Measurements from ENCODE around the gene BCAN. TPM values are rescaled to one million over a fixed set of nuclear protein-coding genes. Genes with fewer than 3 reads are reported as not detected.

The BCAN gene
- total RNA-seq, 1 experiment from 2014 or later = 1.2 TPM

DNA sequence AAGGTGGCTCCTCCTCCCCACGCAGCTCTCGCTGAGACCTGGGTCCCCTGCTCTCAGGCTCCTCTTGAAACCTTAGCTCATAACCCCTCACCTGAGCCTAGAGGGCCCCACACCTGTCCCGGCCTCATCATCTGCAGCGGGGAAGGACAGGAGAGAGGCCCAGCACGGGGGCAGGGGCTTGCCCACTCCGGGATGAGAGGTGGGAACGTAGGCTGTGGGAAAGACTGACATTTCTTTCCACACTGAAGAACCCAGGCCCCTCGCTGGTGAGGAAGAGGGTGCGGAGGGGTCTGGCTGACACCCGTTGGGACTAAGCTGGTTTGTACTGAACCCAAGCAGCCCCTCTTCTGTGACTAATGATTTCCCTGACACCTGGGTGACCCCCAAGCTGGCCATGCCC is 49.3 kb downstream of the BCAN start:
- DNase-seq = no peak
- no peak overlapping the region for H2BK15ac ChIP-seq (ENCODE audit: low read depth, low read length)
- H3K4ac ChIP-seq (ENCODE audit: low read depth, low read length) = no peak overlapping the region
- no peak overlapping the region for H3K27ac ChIP-seq (ENCODE audit: insufficient read length, low read depth, low read length)
- Mint-ChIP-seq H3K27me3 (ENCODE audit: low read depth) (peaks cover 13% of the 10 kb centered on the region), H3K9me3 (peaks cover 0 to 5% of the 10 kb centered on the region in 2 experiments; a peak in 1 of 5 replicates), H3K27ac (peak overlapping the region in 1 of 3 experiments; percentile 90; a peak in 1 of 7 replicates), H3K4me1 (peaks cover 57 to 58% of the 10 kb centered on the region in 2 experiments), H3K4me3 (0 out of 5 replicates have a peak overlapping the region, but pooled peaks of 1 of the 2 experiments have one; percentile 75), H3K36me3 (ENCODE audit: insufficient read depth in 1 of 3, low read depth in 3 of 3) (no peaks in the 10 kb centered on the region)
- no peak overlapping the region for H4K5ac ChIP-seq (ENCODE audit: insufficient read length, low read depth, low read length)
- H4K20me1 ChIP-seq (ENCODE audit: control insufficient read depth, insufficient read depth, insufficient read length) = no peaks in the 10 kb centered on the region
- no peak overlapping the region for H2BK20ac ChIP-seq (ENCODE audit: low read depth, low read length, poor library complexity, severe bottlenecking)
- H3K23ac ChIP-seq (ENCODE audit: insufficient read length, low read depth, low read length) = no peak overlapping the region
- peak overlapping the region; percentile 53 for H3K4me2 ChIP-seq (ENCODE audit: insufficient read depth, insufficient read length, low read length)
- no peak overlapping the region for H4K91ac ChIP-seq (ENCODE audit: insufficient read length, low read depth, low read length)
- H3K9ac ChIP-seq (ENCODE audit: extremely low read depth, insufficient read length, low read length) = no peak overlapping the region
- peaks cover 17% of the 10 kb centered on the region; the same call in 1 of the 2 replicates for H3K4me1 ChIP-seq (ENCODE audit: insufficient read depth, low read length)
- no peak overlapping the region for H4K8ac ChIP-seq (replicated peaks; ENCODE audit: insufficient read length, low read depth, low read length)
- no peaks in the 10 kb centered on the region for H3K9me3 ChIP-seq (ENCODE audit: control insufficient read depth, low read depth, low read length)
- H3K79me2 ChIP-seq (ENCODE audit: insufficient read depth, low read length) = no peaks in the 10 kb centered on the region
- no peak overlapping the region for H2AFZ ChIP-seq (ENCODE audit: low read length)
- TF ChIP-seq, protein P1, sequence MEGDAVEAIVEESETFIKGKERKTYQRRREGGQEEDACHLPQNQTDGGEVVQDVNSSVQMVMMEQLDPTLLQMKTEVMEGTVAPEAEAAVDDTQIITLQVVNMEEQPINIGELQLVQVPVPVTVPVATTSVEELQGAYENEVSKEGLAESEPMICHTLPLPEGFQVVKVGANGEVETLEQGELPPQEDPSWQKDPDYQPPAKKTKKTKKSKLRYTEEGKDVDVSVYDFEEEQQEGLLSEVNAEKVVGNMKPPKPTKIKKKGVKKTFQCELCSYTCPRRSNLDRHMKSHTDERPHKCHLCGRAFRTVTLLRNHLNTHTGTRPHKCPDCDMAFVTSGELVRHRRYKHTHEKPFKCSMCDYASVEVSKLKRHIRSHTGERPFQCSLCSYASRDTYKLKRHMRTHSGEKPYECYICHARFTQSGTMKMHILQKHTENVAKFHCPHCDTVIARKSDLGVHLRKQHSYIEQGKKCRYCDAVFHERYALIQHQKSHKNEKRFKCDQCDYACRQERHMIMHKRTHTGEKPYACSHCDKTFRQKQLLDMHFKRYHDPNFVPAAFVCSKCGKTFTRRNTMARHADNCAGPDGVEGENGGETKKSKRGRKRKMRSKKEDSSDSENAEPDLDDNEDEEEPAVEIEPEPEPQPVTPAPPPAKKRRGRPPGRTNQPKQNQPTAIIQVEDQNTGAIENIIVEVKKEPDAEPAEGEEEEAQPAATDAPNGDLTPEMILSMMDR (conservative IDR thresholded peaks at IDR 0.05) = no peak
- no CpG with 5 or more reads among the region's 10 CpGs for WGBS (ENCODE audit: extremely low coverage, insufficient read length, low lambda C conversion rate)
- H3K56ac ChIP-seq (ENCODE audit: insufficient read length, low read depth, low read length) = no peak overlapping the region
- peaks cover 10% of the 10 kb centered on the region for H3K23me2 ChIP-seq (ENCODE audit: insufficient read length, low read depth, low read length, poor library complexity, severe bottlenecking)
- H3T11ph ChIP-seq (ENCODE audit: low read length) = no peak overlapping the region
- no peak overlapping the region for H2BK12ac ChIP-seq (ENCODE audit: insufficient read length, low read depth, low read length)
- no peaks in the 10 kb centered on the region for H3K27me3 ChIP-seq (ENCODE audit: insufficient read depth, low read length)
- no peak overlapping the region for H2BK5ac ChIP-seq (ENCODE audit: insufficient read length, low read length)
- H2BK120ac ChIP-seq (ENCODE audit: low read depth, low read length, poor library complexity, severe bottlenecking) = no peak overlapping the region
- no peak overlapping the region for H3K14ac ChIP-seq (ENCODE audit: insufficient read depth, low read length)
- H3K18ac ChIP-seq (ENCODE audit: insufficient read length, low read depth, low read length) = no peak overlapping the region
- no peaks in the 10 kb centered on the region for H3K79me1 ChIP-seq (ENCODE audit: insufficient read depth, low read depth, low read length, poor library complexity, severe bottlenecking)
- no peak overlapping the region for H2AK5ac ChIP-seq (ENCODE audit: insufficient read length, low read length)
